A673 (cell line): Measurements from ENCODE around the gene EML6. TPM values are rescaled to one million over a fixed set of nuclear protein-coding genes. Genes with fewer than 3 reads are reported as not detected.

ENCODE experiments used
- BruUV-seq: library from RNA; stranded (reverse); fragments of 400-500 nt; replicated peaks from 2 replicates; lab custom pipeline; 2021; lab: Mats Ljungman, UMichigan
- CTCF ChIA-PET: fragments of 300-600 bp; sonication (Branson Sonifier 250); formaldehyde crosslinking; loops from one replicate; lab custom pipeline; 2022; ENCODE audit warnings: antibody characterized with exemption; lab: Charles Lee
- POLR2A ChIA-PET: fragments of 300-600 bp; sonication (Branson Sonifier 250); formaldehyde crosslinking; loops from one replicate; lab custom pipeline; 2022; ENCODE audit warnings: antibody characterized with exemption; ENCODE audit not compliant: low non-redundant PET; lab: Charles Lee
- DNase-seq: peaks from one replicate; pipeline ENCODE4 v3.0.0-alpha.2; 2015; ENCODE audit warnings: low spot score
- H3K27ac ChIP-seq: fragments of 200-600 bp; sonication (generic); 2 replicates; pipeline ENCODE4 v1.5.1; 2016; ENCODE audit warnings: mixed run types, low read depth, mild to moderate bottlenecking, mixed read lengths, antibody characterized with exemption, low read length; ENCODE audit not compliant: poor library complexity, severe bottlenecking
- H3K27me3 ChIP-seq: fragments of 200-600 bp; sonication (generic); replicated peaks from 2 replicates; pipeline ENCODE4 v1.6.1; 2017; ENCODE audit warnings: mixed run types, low read depth, mild to moderate bottlenecking, mixed read lengths, antibody characterized with exemption, low read length; ENCODE audit not compliant: insufficient read depth, poor library complexity
- H3K36me3 ChIP-seq: fragments of 200-600 bp; sonication (generic); 2 replicates; pipeline ENCODE4 v1.6.1; 2016; ENCODE audit warnings: mixed run types, mild to moderate bottlenecking, mixed read lengths, antibody characterized with exemption, low read length; ENCODE audit not compliant: insufficient read depth, poor library complexity, severe bottlenecking
- H3K4me1 ChIP-seq: fragments of 200-600 bp; sonication (generic); 2 replicates; pipeline ENCODE4 v1.6.1; 2017; ENCODE audit warnings: mixed run types, mild to moderate bottlenecking, mixed read lengths, antibody characterized with exemption, low read length; ENCODE audit not compliant: insufficient read depth, poor library complexity, severe bottlenecking
- H3K4me3 ChIP-seq: fragments of 200-600 bp; sonication (generic); 2 replicates; pipeline ENCODE4 v1.5.1; 2016; ENCODE audit warnings: low read depth, mixed run types, mild to moderate bottlenecking, mixed read lengths, low read length; ENCODE audit not compliant: poor library complexity, severe bottlenecking
- H3K9me3 ChIP-seq: fragments of 200-600 bp; sonication (generic); 2 replicates; pipeline ENCODE4 v1.6.1; 2016; ENCODE audit warnings: mixed run types, low read depth, mild to moderate bottlenecking, mixed read lengths, antibody characterized with exemption, low read length; ENCODE audit not compliant: poor library complexity, severe bottlenecking
- CTCF ChIP-seq: fragments of 300-800, 200-600 bp; sonication (generic); conservative IDR thresholded peaks from 2 replicates; pipeline ENCODE4 v1.5.1; 2017; ENCODE audit warnings: low read depth, mild to moderate bottlenecking, antibody characterized with exemption, low read length, moderate library complexity, mixed read lengths
- EZH2 ChIP-seq: fragments of 200-600 bp; sonication (generic); IDR thresholded peaks from 2 replicates; pipeline ENCODE4 v1.6.1; 2017; ENCODE audit warnings: borderline replicate concordance, low read depth, mild to moderate bottlenecking, mixed read lengths, antibody characterized with exemption, low read length; ENCODE audit not compliant: poor library complexity, severe bottlenecking
- intact Hi-C: fragments of 100-400 bp; cut with micrococcal nuclease; formaldehyde crosslinking; loops from one replicate; pipeline ENCODE4 v1.10.0; 2022; ENCODE audit not compliant: unreplicated experiment
- total RNA-seq: library from RNA; stranded (reverse); gene quantifications from 2 replicates; pipeline ENCODE4 v1.2.3, GENCODE V29; 2021

Gene EML6
- total RNA-seq, 1 experiment from 2014 or later = 1.9 TPM

GRCh38 chr2:54941248-54941984 lies 218.0 kb downstream of the EML6 start:
- H3K27me3 ChIP-seq = no peaks in the 10 kb centered on the region
- no peak for DNase-seq
- ChIA-PET POLR2A (no interaction called here), CTCF (no interaction called here)
- intact Hi-C loops = no loop called here
- H3K27ac ChIP-seq = no peak overlapping the region
- H3K4me1 ChIP-seq = no peaks in the 10 kb centered on the region
- H3K9me3 ChIP-seq = no peaks in the 10 kb centered on the region
- H3K4me3 ChIP-seq = no peak overlapping the region
- TF ChIP-seq EZH2 = no peak
- no peak for TF ChIP-seq CTCF
- no TSS peak for BruUV-seq
- no peaks in the 10 kb centered on the region for H3K36me3 ChIP-seq

- H3K27me3 ChIP-seq = no peaks in the 10 kb centered on the region
- H3K4me1 ChIP-seq = no peaks in the 10 kb centered on the region
- H3K4me3 ChIP-seq = no peak overlapping the region
- no peak overlapping the region for H3K27ac ChIP-seq
- ChIA-PET CTCF (no interaction called here), POLR2A (no interaction called here)
- no peaks in the 10 kb centered on the region for H3K36me3 ChIP-seq
- H3K9me3 ChIP-seq = no peaks in the 10 kb centered on the region
- intact Hi-C loops = no loop called here
- TF ChIP-seq EZH2 = no peak
- TF ChIP-seq CTCF = no peak
- DNase-seq = no peak
- BruUV-seq = no TSS peak
Measured at GRCh38 chr2:54942373-54942772, 218.9 kb downstream of the EML6 start.

- BruUV-seq = no TSS peak
- intact Hi-C loops = no loop called here
- Histone ChIP-seq H3K4me3 (no peak overlapping the region), H3K27ac (no peak overlapping the region), H3K9me3 (no peaks in the 10 kb centered on the region), H3K4me1 (no peaks in the 10 kb centered on the region), H3K27me3 (no peaks in the 10 kb centered on the region), H3K36me3 (no peaks in the 10 kb centered on the region)
- ChIA-PET CTCF (no interaction called here), POLR2A (no interaction called here)
- no peak for TF ChIP-seq EZH2
- TF ChIP-seq CTCF = no peak
- DNase-seq = no peak
Measured at GRCh38 chr2:54944724-54945326, 221.4 kb downstream of the EML6 start.
